Diencephalon (tissue), 1 donor: ENCODE measurements around the gene AMY1A. TPM values are rescaled to one million over a fixed set of nuclear protein-coding genes. Genes with fewer than 3 reads are reported as not detected.

Source experiments
- small RNA-seq: library from RNA; depleted of rRNA; stranded (forward); fragments of <200 nt; gene quantifications from one replicate; pipeline ENCODE3, GENCODE V24; 2014
- total RNA-seq: library from RNA; depleted of rRNA; stranded (reverse); fragments of >200 nt; gene quantifications from one replicate; pipeline ENCODE4 v1.2.3, GENCODE V29; 2014

Gene AMY1A
- total RNA-seq: not detected

GRCh38 chr1:103655460-103655859, at the start of gene AMY1A:
Gene AMY1A, plus strand, starts transcription at chr1:103655760. Its CDS starts 571 bp downstream, at chr1:103656331.

GRCh38 chr1:103616994-103617477, 38.5 kb upstream of the AMY1A start, which contains the start of gene AMY2A:
Gene AMY2A, plus strand, starts transcription at chr1:103617427. Its CDS starts 14 bp downstream, at chr1:103617441.

GRCh38 chr1:103696110-103696509, 40.5 kb downstream of the AMY1A start, which contains the start of gene AMY1B:
Gene AMY1B, minus strand, starts transcription at chr1:103696210. Its CDS starts 571 bp downstream, at chr1:103695639.

Small RNA genes lying within 50 kb of the gene (small RNA-seq; reads per million reads assigned to genes)
- not detected for gene AC105272.1

Other genes starting within 250 kb of the AMY1A start
- gene RNPC3, start 130.1 kb upstream of the AMY1A start, total RNA-seq: 26.5 TPM
- 79.4 TPM for gene AMY2B, start 84.2 kb upstream of the AMY1A start, total RNA-seq
- not detected for gene AMY2A, start 38.3 kb upstream of the AMY1A start, total RNA-seq
- not detected for gene AMY1B, start 40.5 kb downstream of the AMY1A start, total RNA-seq
- not detected for gene AMY1C, start 94.1 kb downstream of the AMY1A start, total RNA-seq